Large intestine (tissue), 12 donors: ENCODE results near the gene LSS. TPM values are rescaled to one million over a fixed set of nuclear protein-coding genes. Genes with fewer than 3 reads are reported as not detected.

Experiments used
- DNase-seq, 2 donors: peaks; one replicate each; pipeline versions ENCODE4 v3.0.0 to v3.0.0-alpha.2; 2013
- H3K27ac ChIP-seq: one replicate; pipeline ENCODE4 v1.5.1; 2013; ENCODE audit warnings: low read length
- H3K27me3 ChIP-seq: 2 replicates; pipeline ENCODE4 v1.6.1; 2013; ENCODE audit warnings: low read length; ENCODE audit not compliant: control insufficient read depth, insufficient read depth
- H3K36me3 ChIP-seq: 2 replicates; pipeline ENCODE4 v1.6.1; 2013; ENCODE audit warnings: low read length; ENCODE audit not compliant: control insufficient read depth, insufficient read depth
- H3K4me1 ChIP-seq: one replicate; pipeline ENCODE4 v1.6.1; 2013; ENCODE audit warnings: low read length; ENCODE audit not compliant: control insufficient read depth, insufficient read depth
- H3K4me3 ChIP-seq: one replicate; pipeline ENCODE4 v1.5.1; 2013; ENCODE audit warnings: low read length
- H3K9me3 ChIP-seq: one replicate; pipeline ENCODE4 v1.6.1; 2013; ENCODE audit warnings: mild to moderate bottlenecking, low read depth, low read length, moderate library complexity; ENCODE audit not compliant: control insufficient read depth
- WGBS: methylation state at CpG from one replicate; pipeline ENCODE4 v1.1.5; 2013; ENCODE audit warnings: low lambda C conversion rate; ENCODE audit not compliant: insufficient coverage; 5-methylcytosine and 5-hydroxymethylcytosine counted together
- long read RNA-seq, 11 donors: transcript quantifications; one replicate each; lab custom pipeline, GENCODE V29; 2026
- polyA plus RNA-seq: library from polyadenylated mRNA; unstranded; fragments of 120-200 nt; gene quantifications from one replicate; pipeline ENCODE4 v1.2.1, GENCODE V29; 2013

Gene LSS
- 33.3 TPM for polyA plus RNA-seq
- long read RNA-seq, donor 1, full-length matches to known transcripts, result 8 of 8 reads
- long read RNA-seq, donor 1, partial matches to known transcripts, result 0 of 8 reads
- long read RNA-seq, donor 1, other reads (novel, unspliced or antisense), result 0 of 8 reads
- long read RNA-seq, donor 2, partial matches to known transcripts, result 0 of 2 reads
- long read RNA-seq, donor 2, other reads (novel, unspliced or antisense), result 0 of 2 reads
- long read RNA-seq, donor 3, full-length matches to known transcripts, result 2 of 2 reads
- long read RNA-seq, donor 3, partial matches to known transcripts, result 0 of 2 reads
- long read RNA-seq, donor 3, other reads (novel, unspliced or antisense), result 0 of 2 reads
- long read RNA-seq, donor 4, result 0 reads
- long read RNA-seq, donor 5, partial matches to known transcripts, result 0 of 2 reads
- long read RNA-seq, donor 5, other reads (novel, unspliced or antisense), result 0 of 2 reads
- long read RNA-seq, donor 6, full-length matches to known transcripts, result 3 of 3 reads
- long read RNA-seq, donor 6, partial matches to known transcripts, result 0 of 3 reads
- long read RNA-seq, donor 6, other reads (novel, unspliced or antisense), result 0 of 3 reads
- long read RNA-seq, donor 7, result 0 reads
- long read RNA-seq, donor 8, full-length matches to known transcripts, result 3 of 3 reads
- long read RNA-seq, donor 8, partial matches to known transcripts, result 0 of 3 reads
- long read RNA-seq, donor 8, other reads (novel, unspliced or antisense), result 0 of 3 reads
- long read RNA-seq, donor 9, partial matches to known transcripts, result 0 of 2 reads
- long read RNA-seq, donor 9, other reads (novel, unspliced or antisense), result 0 of 2 reads
- long read RNA-seq, donor 10, full-length matches to known transcripts, result 4 of 4 reads
- long read RNA-seq, donor 10, partial matches to known transcripts, result 0 of 4 reads
- long read RNA-seq, donor 10, other reads (novel, unspliced or antisense), result 0 of 4 reads
- long read RNA-seq, donor 11, full-length matches to known transcripts, result 1 of 1 reads
- long read RNA-seq, donor 11, partial matches to known transcripts, result 0 of 1 reads
- long read RNA-seq, donor 11, other reads (novel, unspliced or antisense), result 0 of 1 reads

- H3K27me3 ChIP-seq, result no peaks in the 10 kb centered on the region
- no peaks in the 10 kb centered on the region for H3K9me3 ChIP-seq
- peaks cover 14% of the 10 kb centered on the region for H3K36me3 ChIP-seq
- peak within 1 kb of the TSS; percentile 56 for H3K27ac ChIP-seq
- H3K4me3 ChIP-seq, result peak within 1 kb of the TSS; percentile 82
- DNase-seq, result peak; percentile 98 to 99
- WGBS, result no CpG with 5 or more reads among the region's 77 CpGs
- peaks cover 6% of the 10 kb centered on the region for H3K4me1 ChIP-seq
Observed at GRCh38 chr21:46228345-46229051, at the start of gene LSS. TSS of gene LSS (minus strand) at chr21:46228774. CDS start at chr21:46228745, 29 bp downstream.

- DNase-seq, result no peak
- Histone ChIP-seq H3K4me3 (no peak overlapping the region), H3K27ac (no peak overlapping the region), H3K27me3 (no peaks in the 10 kb centered on the region), H3K4me1 (no peaks in the 10 kb centered on the region), H3K36me3 (peaks cover 83% of the 10 kb centered on the region), H3K9me3 (no peaks in the 10 kb centered on the region)
- no CpG with 5 or more reads among the region's 11 CpGs for WGBS
Observed at GRCh38 chr21:46274797-46275390, 46.3 kb upstream of the LSS start.

- H3K4me1 ChIP-seq, result no peaks in the 10 kb centered on the region
- H3K9me3 ChIP-seq, result no peaks in the 10 kb centered on the region
- no peak for DNase-seq
- WGBS, result 100% methylated on average over 3 of the region's 14 CpGs
- no peaks in the 10 kb centered on the region for H3K27me3 ChIP-seq
- peaks cover 83% of the 10 kb centered on the region for H3K36me3 ChIP-seq
- no peak overlapping the region for H3K27ac ChIP-seq
- H3K4me3 ChIP-seq, result no peak overlapping the region
Observed at GRCh38 chr21:46273341-46273740, 44.8 kb upstream of the LSS start.

- Histone ChIP-seq H3K4me3 (no peak overlapping the region), H3K36me3 (peaks cover 89% of the 10 kb centered on the region)
- no CpG with 5 or more reads among the region's 10 CpGs for WGBS
Observed at GRCh38 chr21:46269466-46269865, 40.9 kb upstream of the LSS start.

GRCh38 chr21:46268371-46268770 is 39.8 kb upstream of the LSS start:
- Histone ChIP-seq H3K27ac (no peak overlapping the region), H3K9me3 (no peaks in the 10 kb centered on the region), H3K27me3 (no peaks in the 10 kb centered on the region), H3K4me3 (no peak overlapping the region), H3K4me1 (no peaks in the 10 kb centered on the region), H3K36me3 (peaks cover 91% of the 10 kb centered on the region)
- DNase-seq, result no peak
- no CpG with 5 or more reads among the region's 13 CpGs for WGBS

More at GRCh38 chr21:46269466-46269865, 40.9 kb upstream of the LSS start:
- DNase-seq, result no peak
- no peaks in the 10 kb centered on the region for H3K9me3 ChIP-seq
- no peaks in the 10 kb centered on the region for H3K27me3 ChIP-seq
- no peaks in the 10 kb centered on the region for H3K4me1 ChIP-seq
- H3K27ac ChIP-seq, result no peak overlapping the region

- DNase-seq, result no peak
- no CpG with 5 or more reads among the region's 19 CpGs for WGBS
- no peak overlapping the region for H3K27ac ChIP-seq
- H3K9me3 ChIP-seq, result no peaks in the 10 kb centered on the region
- H3K27me3 ChIP-seq, result no peaks in the 10 kb centered on the region
- no peak overlapping the region for H3K4me3 ChIP-seq
- peaks cover 82% of the 10 kb centered on the region for H3K36me3 ChIP-seq
- H3K4me1 ChIP-seq, result no peaks in the 10 kb centered on the region
Observed at GRCh38 chr21:46266946-46267345, 38.4 kb upstream of the LSS start.

GRCh38 chr21:46265736-46266525 is 37.4 kb upstream of the LSS start:
- H3K27ac ChIP-seq, result no peak overlapping the region
- H3K36me3 ChIP-seq, result peaks cover 78% of the 10 kb centered on the region
- H3K9me3 ChIP-seq, result no peaks in the 10 kb centered on the region
- H3K27me3 ChIP-seq, result no peaks in the 10 kb centered on the region
- H3K4me3 ChIP-seq, result no peak overlapping the region
- DNase-seq, result no peak
- WGBS, result no CpG with 5 or more reads among the region's 26 CpGs
- no peaks in the 10 kb centered on the region for H3K4me1 ChIP-seq

GRCh38 chr21:46264690-46265144 is 36.1 kb upstream of the LSS start:
- DNase-seq, result no peak
- H3K27me3 ChIP-seq, result no peaks in the 10 kb centered on the region
- no peaks in the 10 kb centered on the region for H3K4me1 ChIP-seq
- H3K9me3 ChIP-seq, result no peaks in the 10 kb centered on the region
- no CpG with 5 or more reads among the region's 13 CpGs for WGBS
- H3K27ac ChIP-seq, result no peak overlapping the region
- H3K4me3 ChIP-seq, result no peak overlapping the region
- peaks cover 78% of the 10 kb centered on the region for H3K36me3 ChIP-seq

GRCh38 chr21:46264046-46264689 is 35.6 kb upstream of the LSS start:
- no peak for DNase-seq
- Histone ChIP-seq H3K4me1 (no peaks in the 10 kb centered on the region), H3K36me3 (peaks cover 76% of the 10 kb centered on the region), H3K27me3 (no peaks in the 10 kb centered on the region), H3K4me3 (no peak overlapping the region), H3K9me3 (no peaks in the 10 kb centered on the region), H3K27ac (no peak overlapping the region)
- WGBS, result no CpG with 5 or more reads among the region's 22 CpGs
